ENCODE data around the gene AEN. TPM values are rescaled to one million over a fixed set of nuclear protein-coding genes. Genes with fewer than 3 reads are reported as not detected.

Gene AEN
- total RNA-seq, 2 experiments from 2014 or later, result 40.7 to 43.7 TPM

- Histone ChIP-seq H3K36me3 (ENCODE audit: insufficient read depth, low read length) (peaks cover 27% of the 10 kb centered on the region), H3K27ac (ENCODE audit: low read depth in 1 of 2, low read length in 2 of 2) (peak overlapping the region; percentile 99 to 100), H3K9me3 (ENCODE audit: control insufficient read depth in 1 of 2, insufficient read depth in 1 of 2, low read length in 2 of 2) (no peaks in the 10 kb centered on the region), H3K4me1 (ENCODE audit: insufficient read depth, low read length) (peaks cover 94% of the 10 kb centered on the region), H3K27me3 (ENCODE audit: control insufficient read depth in 1 of 2, insufficient read depth in 2 of 2, low read length in 2 of 2) (no peaks in the 10 kb centered on the region), H3K4me3 (ENCODE audit: low read length) (no peak overlapping the region)
- ATAC-seq (ENCODE audit: poor library complexity) (no peak), DNase-seq (no peak)
- H3K36me3 Mint-ChIP-seq (ENCODE audit: low read depth), result peaks cover 62% of the 10 kb centered on the region
- ChIA-PET CTCF (interaction anchor here (1.4 to 3.9 kb wide), 3 partner anchors 10 to 270 kb away, joined by 3 to 36 read pairs (median 4); no protein-coding TSS in a partner anchor), POLR2A (interaction anchor here (1.9 to 3.9 kb wide), 6 partner anchors 13 to 30 kb away, joined by 10 to 42 read pairs (median 24); partner anchors contain the start of gene AEN)
- H3K27ac Mint-ChIP-seq, result peak overlapping the region; percentile 95
- TF ChIP-seq CTCF (IDR thresholded peaks at IDR 0.05), result no peak
- H3K4me3 Mint-ChIP-seq, result peak overlapping the region; percentile 9
- H3K4me1 Mint-ChIP-seq (ENCODE audit: low read depth), result peaks cover 96% of the 10 kb centered on the region
- intact Hi-C loops (cut with DNase I, micrococcal nuclease), result no loop called here
- H3K9me3 Mint-ChIP-seq, result no peaks in the 10 kb centered on the region
- H3K27me3 Mint-ChIP-seq, result no peaks in the 10 kb centered on the region
These were observed 13.3 kb downstream of the AEN start for GRCh38 chr15:88634449-88634848.

- DNase-seq (peak in 8 of 14 experiments; percentile 23 to 91 (median 56)), ATAC-seq (ENCODE audit: poor library complexity) (peak; percentile 41)
- Mint-ChIP-seq H3K9me3 (no peaks in the 10 kb centered on the region), H3K36me3 (ENCODE audit: low read depth) (peaks cover 61% of the 10 kb centered on the region), H3K4me1 (ENCODE audit: low read depth) (peaks cover 96% of the 10 kb centered on the region), H3K4me3 (peak overlapping the region; percentile 92), H3K27ac (peak overlapping the region; percentile 95), H3K27me3 (no peaks in the 10 kb centered on the region)
- intact Hi-C loops (cut with DNase I, micrococcal nuclease), result loop anchor here in 1 of 2 experiments (1.0 kb wide), 1 partner anchor 8 kb away; no protein-coding TSS in a partner anchor
- CTCF ChIA-PET, result interaction anchor here (1.2 to 3.9 kb wide), 4 partner anchors 8 to 269 kb away, joined by 3 to 36 read pairs (median 4); no protein-coding TSS in a partner anchor
- no peaks in the 10 kb centered on the region for H3K9me3 ChIP-seq (ENCODE audit: control insufficient read depth in 1 of 2, insufficient read depth in 1 of 2, low read length in 2 of 2)
- no peak for TF ChIP-seq CTCF (IDR thresholded peaks at IDR 0.05)
- POLR2A ChIA-PET, result interaction anchor here (1.2 to 3.9 kb wide), 10 partner anchors 12 to 453 kb away, joined by 4 to 42 read pairs (median 10); partner anchors contain the start of genes ABHD2, AEN, MRPL46 and MRPS11
- H3K27me3 ChIP-seq (ENCODE audit: control insufficient read depth in 1 of 2, insufficient read depth in 2 of 2, low read length in 2 of 2), result no peaks in the 10 kb centered on the region
- H3K4me1 ChIP-seq (ENCODE audit: insufficient read depth, low read length), result peaks cover 94% of the 10 kb centered on the region
- peak overlapping the region; percentile 61 for H3K4me3 ChIP-seq (ENCODE audit: low read length)
- peak overlapping the region; percentile 99 to 100 for H3K27ac ChIP-seq (ENCODE audit: low read depth in 1 of 2, low read length in 2 of 2)
- peaks cover 20% of the 10 kb centered on the region for H3K36me3 ChIP-seq (ENCODE audit: insufficient read depth, low read length)
These were observed 14.2 kb downstream of the AEN start for GRCh38 chr15:88635318-88635717.

GRCh38 chr15:88636050-88636449 lies 14.9 kb downstream of the AEN start:
- ChIA-PET POLR2A (interaction anchor here (1.2 to 3.9 kb wide), 10 partner anchors 12 to 452 kb away, joined by 4 to 42 read pairs (median 10); partner anchors contain the start of genes ABHD2, AEN, MRPL46 and MRPS11), CTCF (interaction anchor here (1.2 to 3.9 kb wide), 4 partner anchors 9 to 269 kb away, joined by 3 to 36 read pairs (median 4); no protein-coding TSS in a partner anchor)
- no peak for TF ChIP-seq CTCF (IDR thresholded peaks at IDR 0.05)
- Mint-ChIP-seq H3K27me3 (no peaks in the 10 kb centered on the region), H3K9me3 (no peaks in the 10 kb centered on the region), H3K27ac (peak overlapping the region; percentile 95), H3K4me1 (ENCODE audit: low read depth) (peaks cover 92% of the 10 kb centered on the region), H3K36me3 (ENCODE audit: low read depth) (peaks cover 57% of the 10 kb centered on the region), H3K4me3 (peak overlapping the region; percentile 92)
- Histone ChIP-seq H3K4me3 (ENCODE audit: low read length) (peak overlapping the region; percentile 61), H3K9me3 (ENCODE audit: control insufficient read depth in 1 of 2, insufficient read depth in 1 of 2, low read length in 2 of 2) (no peaks in the 10 kb centered on the region), H3K27ac (ENCODE audit: low read depth in 1 of 2, low read length in 2 of 2) (peak overlapping the region; percentile 99 to 100), H3K4me1 (ENCODE audit: insufficient read depth, low read length) (peaks cover 94% of the 10 kb centered on the region), H3K27me3 (ENCODE audit: control insufficient read depth in 1 of 2, insufficient read depth in 2 of 2, low read length in 2 of 2) (no peaks in the 10 kb centered on the region), H3K36me3 (ENCODE audit: insufficient read depth, low read length) (peaks cover 17% of the 10 kb centered on the region)
- intact Hi-C loops (cut with DNase I, micrococcal nuclease), result loop anchor here in 1 of 2 experiments (1.0 kb wide), 1 partner anchor 9 kb away; no protein-coding TSS in a partner anchor
- ATAC-seq (ENCODE audit: poor library complexity), result peak; percentile 41
- peak; percentile 63 to 95 (median 78) for DNase-seq
